NCI-H2107 treated with DMSO at 0.1 percent for 48 hours (cell line): ENCODE data around the gene LAMP1.
"Not testable (repeated sequence)": the region's sequence is repeated elsewhere in the genome, so short reads cannot be mapped to it uniquely, and the experiment has no call there.

Experiments used
- DNase-seq: peaks from one replicate; lab custom pipeline; 2025; ENCODE audit not compliant: unreplicated experiment; lab: John Stamatoyannopoulos, UW

The LAMP1 gene

DNA sequence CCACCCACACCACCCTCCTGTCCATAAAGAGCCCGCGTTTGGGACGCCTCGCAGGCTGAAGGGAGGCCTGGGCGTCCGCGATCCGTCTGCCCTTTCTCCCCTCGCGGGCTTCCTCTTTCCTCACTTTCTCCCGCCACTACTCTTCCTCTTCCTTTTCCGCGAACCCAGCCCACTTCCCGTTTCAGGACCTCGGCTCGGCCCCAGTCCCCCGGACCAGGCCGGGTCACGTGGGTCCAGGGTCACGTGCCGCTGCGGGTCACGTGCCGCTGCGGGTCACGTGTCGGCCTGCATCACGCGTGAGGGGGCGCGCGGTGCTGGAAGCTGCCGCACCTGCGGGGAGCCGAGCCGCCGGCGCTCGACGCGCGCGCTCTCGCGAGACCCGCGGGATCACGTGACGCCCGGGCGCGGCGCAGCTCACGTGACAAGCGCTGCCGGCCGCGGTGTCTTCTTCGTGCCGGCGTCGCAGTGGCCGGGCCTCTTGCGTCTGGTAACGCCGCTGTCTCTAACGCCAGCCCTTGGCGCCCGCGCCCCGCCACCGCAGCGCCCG lies at the start of gene LAMP1:
TSS of gene LAMP1 (plus strand) at position 417 of the 547 bp plus-strand sequence. CDS start 196 bp downstream, outside the sequence.
- peak; percentile 20 for DNase-seq

GRCh38 chr13:113252516-113253095 lies 44.4 kb upstream of the LAMP1 start:
- no peak for DNase-seq

- not testable (repeated sequence) for DNase-seq
Measured at GRCh38 chr13:113257908-113258307, 39.1 kb upstream of the LAMP1 start.

- DNase-seq: no peak
Measured at GRCh38 chr13:113258321-113259054, 38.6 kb upstream of the LAMP1 start.

GRCh38 chr13:113260996-113261395 lies 36.0 kb upstream of the LAMP1 start:
- DNase-seq: no peak

- not testable (repeated sequence) for DNase-seq
Measured at GRCh38 chr13:113263016-113263415, 34.0 kb upstream of the LAMP1 start.

DNA sequence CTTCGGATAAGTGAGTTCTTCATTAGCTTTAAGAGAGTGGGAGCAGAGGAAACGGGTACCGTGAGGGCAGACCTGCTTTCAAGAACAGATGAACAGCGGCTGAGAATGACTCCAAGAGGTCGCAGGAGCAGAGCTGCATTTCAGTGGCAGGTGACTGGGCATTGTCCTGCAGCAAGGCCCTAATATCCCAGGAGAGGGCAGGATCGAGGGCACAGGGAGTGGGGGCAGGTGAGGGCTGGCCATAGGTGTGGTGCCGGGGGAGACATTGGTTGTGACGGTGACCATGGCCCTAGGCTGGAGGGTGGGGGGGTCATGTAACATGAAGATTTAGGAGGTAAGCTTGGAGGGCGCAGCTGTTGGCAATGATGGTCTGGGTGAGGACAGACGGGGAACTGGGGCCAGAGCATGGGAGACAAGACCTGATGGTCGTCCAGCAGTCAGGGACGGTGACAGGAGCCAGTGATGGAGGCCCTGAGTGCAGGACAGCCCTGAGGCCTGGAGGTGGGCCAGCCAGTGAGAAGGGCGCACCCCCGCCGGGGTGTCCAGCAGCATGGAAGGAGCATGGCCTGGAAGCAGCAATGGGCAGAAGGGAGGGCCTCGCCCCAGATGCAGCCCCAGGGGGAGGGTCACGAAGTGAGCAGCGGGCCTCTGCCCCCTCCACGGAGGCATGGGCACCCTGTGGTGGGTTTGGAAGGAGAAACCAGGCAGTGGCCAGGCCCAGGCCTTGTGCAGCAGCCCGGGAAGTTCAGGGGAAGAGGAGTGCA lies 29.2 kb upstream of the LAMP1 start:
- DNase-seq: no peak

DNA sequence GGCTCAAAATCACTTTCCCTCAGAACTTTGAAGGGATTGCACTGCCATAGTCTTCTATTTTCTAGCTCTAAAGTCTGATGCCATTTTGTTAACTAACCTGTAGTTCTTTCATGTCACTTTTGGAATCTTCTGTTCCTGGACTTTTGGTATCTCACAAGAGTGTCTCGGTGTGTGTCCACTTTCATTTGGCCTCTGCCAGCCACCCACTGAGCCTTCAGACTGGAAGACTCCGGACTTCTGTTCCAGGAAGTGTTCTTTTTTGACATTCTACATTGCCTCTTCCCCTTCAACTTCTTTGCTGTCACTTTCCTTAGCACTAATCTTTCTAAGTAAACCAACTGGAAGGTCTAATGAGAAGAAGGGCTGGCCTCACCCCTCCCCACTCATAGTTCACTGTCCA lies 25.0 kb upstream of the LAMP1 start:
- DNase-seq: no peak

- no peak for DNase-seq
Measured at GRCh38 chr13:113272701-113273181, 24.3 kb upstream of the LAMP1 start.

- no peak for DNase-seq
Measured at GRCh38 chr13:113273321-113273720, 23.7 kb upstream of the LAMP1 start.

GRCh38 chr13:113273851-113274590 lies 23.0 kb upstream of the LAMP1 start:
- DNase-seq: no peak

GRCh38 chr13:113274721-113275120 lies 22.3 kb upstream of the LAMP1 start:
- DNase-seq: no peak

DNA sequence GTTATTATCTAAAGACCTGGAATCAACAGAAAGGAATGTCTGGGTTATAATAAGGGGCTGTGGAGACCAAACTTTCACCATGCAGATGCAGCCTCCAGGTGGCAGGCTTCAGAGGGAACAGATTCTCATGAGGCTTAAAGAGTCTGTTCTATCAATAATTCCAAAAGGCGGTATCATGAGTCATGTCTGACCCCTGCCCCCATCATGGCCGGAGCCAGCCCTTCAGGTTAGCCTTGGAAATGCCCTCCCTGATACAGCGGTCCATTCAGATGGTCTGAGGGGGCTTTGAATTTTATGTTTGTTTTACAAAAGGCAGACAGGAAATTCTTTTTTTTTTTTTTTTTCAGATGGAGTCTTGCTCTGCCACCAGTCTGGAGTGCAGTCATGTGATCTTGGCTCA lies 21.7 kb upstream of the LAMP1 start:
- DNase-seq: peak; percentile 44

DNA sequence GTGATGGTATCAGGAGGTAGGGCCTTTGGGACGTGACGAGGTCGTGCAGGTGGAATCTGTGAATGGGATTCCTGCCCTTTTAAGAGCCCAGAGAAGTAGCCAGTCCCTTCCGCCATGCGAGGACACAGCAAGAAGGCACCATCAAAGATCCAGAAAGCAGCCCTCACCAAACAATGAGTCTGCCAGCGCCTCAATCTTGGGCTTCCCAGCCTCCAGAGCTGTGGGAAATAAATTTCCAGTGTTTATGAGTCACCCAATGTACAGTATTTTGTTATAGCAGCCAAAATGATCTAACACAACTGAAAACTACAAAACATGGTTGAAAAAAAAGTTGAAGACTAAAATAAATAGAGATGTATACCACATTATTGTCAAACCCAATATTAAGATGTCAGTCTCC lies 16.9 kb upstream of the LAMP1 start:
- no peak for DNase-seq

GRCh38 chr13:113283904-113284303 lies 13.1 kb upstream of the LAMP1 start:
- no peak for DNase-seq

GRCh38 chr13:113288880-113289279 lies 8.2 kb upstream of the LAMP1 start:
- no peak for DNase-seq

DNA sequence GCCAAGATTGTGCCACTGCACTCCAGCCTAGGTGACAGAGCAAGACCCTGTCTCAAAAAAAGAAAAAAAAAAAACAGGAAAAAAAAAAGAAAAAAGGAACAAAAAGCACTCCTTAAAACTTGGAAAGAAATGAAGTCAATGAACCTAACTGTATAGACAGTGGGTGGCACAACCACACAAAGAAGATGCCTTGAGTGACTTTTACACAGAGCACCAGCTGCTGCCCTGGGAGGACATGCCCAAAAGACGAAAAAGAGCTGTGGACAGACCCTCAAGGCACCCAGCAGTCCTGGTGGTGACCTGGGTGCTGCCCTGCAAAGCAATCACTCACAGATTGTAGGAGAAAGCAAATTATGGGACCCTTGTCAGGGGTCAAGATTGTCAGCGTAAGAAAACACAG lies 5.9 kb upstream of the LAMP1 start:
- DNase-seq: no peak

DNA sequence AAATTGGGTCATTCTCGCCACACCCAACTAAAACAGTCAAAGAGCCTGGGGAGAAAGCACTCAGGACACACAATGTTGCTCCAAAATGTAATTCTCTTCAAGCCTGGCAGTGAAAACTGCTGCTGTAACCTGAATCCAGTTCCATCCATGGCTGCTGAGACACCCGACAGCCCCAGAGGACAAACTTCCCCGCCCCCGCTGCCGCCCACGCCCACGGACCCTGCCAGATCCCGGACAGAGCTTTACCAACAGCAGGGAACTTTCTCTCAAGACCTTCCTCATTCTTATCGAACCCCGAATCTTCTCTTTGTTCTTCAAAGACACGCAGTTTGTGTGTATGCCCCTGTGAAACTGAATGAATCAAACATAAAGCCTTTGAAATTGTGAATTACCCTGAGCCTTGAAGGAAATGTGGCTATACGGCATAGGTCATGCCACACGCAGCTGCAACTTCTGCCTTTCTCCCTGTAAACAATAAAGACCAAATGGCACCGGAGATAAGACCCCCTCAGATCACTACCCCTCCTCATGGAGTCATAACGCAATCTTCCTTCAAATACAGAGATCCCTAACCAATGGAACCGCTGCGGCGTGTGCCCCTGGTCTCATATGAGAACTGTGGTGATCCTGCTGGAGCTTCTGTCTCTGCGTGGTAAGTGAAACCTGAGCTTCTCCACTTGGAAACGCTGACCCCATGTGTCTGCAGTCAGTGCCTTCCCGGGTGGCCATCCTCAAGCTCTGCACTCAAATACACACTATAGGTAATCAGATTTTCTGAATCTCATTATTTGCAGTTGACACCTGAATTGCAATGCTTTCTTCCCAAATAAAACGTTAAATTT lies 4.8 kb upstream of the LAMP1 start:
- DNase-seq: peak; percentile 3

DNA sequence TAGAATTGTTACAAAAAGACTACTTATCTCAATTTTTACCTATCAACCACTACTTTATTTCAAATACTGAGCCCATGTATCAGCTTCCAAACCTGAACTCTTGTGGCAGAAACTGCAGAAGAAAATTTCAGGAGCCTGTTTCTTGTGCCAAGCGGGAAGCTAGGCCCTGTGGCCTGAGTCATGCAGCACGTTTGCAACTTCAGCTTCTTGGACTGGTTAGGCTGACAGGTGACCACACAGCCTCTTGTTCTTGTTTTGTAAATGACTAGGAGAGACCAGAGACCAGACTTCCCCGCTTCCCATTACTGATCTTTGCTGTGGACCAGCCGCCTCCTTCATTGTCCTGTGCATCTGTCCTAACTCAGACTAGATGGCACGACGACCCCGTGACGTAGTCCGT lies 3.4 kb upstream of the LAMP1 start:
- no peak for DNase-seq

DNA sequence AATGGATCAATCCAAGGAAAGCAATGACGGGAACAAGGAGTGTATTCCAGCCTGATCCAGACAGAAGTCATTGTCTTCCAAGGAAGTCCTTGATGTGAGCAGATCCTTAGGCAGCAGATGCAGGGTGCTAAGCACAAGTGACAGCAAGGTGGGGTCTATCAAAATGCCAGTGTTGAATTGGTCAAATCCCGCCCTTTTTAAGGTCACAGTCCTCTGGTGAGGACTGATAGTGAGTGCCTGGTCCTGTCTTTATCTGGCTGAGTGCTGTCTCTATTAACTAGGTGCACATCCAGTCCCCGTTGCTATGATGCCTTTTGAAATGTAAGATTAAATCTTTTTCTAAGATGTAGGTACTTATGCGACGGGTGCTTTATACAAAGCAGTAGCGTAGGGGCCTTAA lies 1.3 kb upstream of the LAMP1 start:
- DNase-seq: no peak
